ENCODE measurements around the gene LGALS9B.
"Not testable (repeated sequence)": the region's sequence is repeated elsewhere in the genome, so short reads cannot be mapped to it uniquely, and the experiment has no call there.

Gene LGALS9B

DNA sequence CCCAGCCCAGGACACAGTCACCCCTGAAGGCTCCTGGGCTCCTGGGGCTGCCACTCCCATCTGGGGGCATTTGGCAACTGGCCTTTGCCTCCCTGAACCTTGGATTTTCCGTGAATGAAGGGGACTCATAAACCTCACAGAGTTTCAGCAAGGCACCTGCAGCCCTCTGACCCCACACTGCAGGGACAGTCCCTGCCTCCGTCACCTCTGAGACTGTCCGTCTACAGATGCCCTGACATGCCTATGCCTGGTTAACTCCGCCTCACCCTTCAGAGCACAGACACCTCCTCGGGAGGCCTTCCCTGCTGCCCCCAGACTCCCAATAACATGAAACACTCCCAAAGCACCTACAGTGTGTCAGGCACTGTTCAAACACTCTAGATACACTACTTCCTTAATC is 786 bp downstream of the LGALS9B start:
- not testable (repeated sequence) for DNase-seq

GRCh38 chr17:20465535-20465934 is 1.8 kb downstream of the LGALS9B start:
- not testable (repeated sequence) for DNase-seq

DNA sequence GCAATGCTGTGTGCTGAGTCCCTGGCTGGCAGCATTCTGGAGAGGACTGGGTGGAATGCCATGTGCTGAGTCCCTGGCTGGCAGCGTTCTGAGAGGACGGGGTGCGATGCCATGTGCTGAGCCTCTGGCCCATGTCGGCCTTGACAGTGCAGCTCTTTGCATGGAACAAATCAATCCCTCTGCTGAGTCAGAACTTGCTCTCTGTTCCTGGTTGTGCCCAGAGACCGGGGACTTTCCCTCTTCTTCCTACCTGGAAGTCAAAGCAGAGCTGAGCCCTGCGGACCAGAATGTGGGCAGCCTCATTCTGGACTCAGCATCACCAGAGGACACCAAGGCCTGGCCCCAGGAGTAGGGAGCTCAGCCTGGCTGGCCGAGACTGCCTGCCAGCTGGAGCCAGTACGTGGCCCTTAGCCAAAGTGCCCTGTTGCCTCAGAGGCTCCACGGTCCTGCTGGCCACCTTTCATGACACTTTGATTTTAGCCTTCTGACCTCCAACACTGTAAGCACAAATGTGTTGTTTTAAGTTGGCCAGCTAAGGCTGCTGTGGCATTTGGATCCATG is 2.4 kb downstream of the LGALS9B start:
- DNase-seq = not testable (repeated sequence)

DNA sequence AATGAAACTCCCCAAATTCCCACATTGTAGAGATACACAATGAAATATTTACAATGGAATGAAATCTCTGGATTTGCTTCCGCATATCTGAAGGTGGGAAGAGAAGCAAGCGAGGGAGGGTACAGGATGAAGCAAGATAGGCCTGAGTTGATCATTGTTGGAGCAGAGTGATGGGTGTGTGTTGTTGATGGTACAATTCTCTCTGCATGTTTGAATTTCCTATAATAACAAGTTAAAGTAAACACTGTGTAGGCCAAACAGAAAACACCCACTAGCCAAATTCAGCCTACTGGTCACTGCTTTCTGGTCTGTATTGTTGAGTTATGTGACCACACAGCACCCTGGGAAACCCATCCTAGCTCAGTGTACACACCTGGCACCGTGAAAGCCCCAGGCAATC is 5.2 kb downstream of the LGALS9B start:
- DNase-seq = not testable (repeated sequence)

GRCh38 chr17:20457848-20458381 is 9.4 kb downstream of the LGALS9B start:
- not testable (repeated sequence) for DNase-seq

DNA sequence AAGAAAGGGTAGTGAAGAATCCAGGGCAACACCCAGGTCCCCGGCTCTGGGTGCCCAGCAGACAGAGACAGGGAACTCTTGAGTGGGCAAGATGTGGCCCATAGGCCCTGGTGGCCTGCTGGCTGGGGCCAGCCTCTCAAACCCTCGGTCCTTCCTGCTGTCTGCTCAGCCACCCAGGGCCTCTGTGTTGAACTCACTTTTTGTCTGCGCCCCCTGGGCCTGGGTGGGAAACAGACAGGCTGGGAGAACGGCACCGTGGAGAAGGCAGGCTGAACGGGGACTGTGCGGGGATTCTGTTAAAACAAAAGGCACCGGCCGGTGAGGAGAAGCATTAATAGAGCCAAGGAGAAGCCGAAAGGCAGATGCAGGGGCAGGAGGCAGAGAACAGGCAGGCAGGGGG is 12.2 kb downstream of the LGALS9B start:
- DNase-seq = not testable (repeated sequence)

- DNase-seq = not testable (repeated sequence)
Observed at GRCh38 chr17:20453820-20454434, 13.4 kb downstream of the LGALS9B start.

DNA sequence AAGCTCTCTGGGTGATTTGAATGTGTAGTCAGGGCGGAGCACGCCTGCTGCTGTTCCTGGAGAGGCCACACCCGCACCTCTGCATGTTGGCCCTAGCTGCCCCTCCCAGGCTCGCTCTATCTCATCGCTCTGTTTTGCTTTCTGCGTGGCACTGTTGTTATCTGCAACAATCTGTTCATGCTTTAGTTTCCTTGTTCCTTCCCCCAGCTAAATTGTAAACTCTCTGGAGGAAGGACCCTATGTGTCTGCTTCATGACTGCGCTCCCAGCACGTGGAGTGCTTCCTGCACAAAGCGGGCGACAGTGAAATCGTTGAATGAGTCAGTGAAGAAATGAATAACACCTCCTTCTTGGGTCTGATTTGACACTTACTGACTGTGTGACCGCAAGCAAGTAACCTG is 16.5 kb downstream of the LGALS9B start:
- not testable (repeated sequence) for DNase-seq

DNA sequence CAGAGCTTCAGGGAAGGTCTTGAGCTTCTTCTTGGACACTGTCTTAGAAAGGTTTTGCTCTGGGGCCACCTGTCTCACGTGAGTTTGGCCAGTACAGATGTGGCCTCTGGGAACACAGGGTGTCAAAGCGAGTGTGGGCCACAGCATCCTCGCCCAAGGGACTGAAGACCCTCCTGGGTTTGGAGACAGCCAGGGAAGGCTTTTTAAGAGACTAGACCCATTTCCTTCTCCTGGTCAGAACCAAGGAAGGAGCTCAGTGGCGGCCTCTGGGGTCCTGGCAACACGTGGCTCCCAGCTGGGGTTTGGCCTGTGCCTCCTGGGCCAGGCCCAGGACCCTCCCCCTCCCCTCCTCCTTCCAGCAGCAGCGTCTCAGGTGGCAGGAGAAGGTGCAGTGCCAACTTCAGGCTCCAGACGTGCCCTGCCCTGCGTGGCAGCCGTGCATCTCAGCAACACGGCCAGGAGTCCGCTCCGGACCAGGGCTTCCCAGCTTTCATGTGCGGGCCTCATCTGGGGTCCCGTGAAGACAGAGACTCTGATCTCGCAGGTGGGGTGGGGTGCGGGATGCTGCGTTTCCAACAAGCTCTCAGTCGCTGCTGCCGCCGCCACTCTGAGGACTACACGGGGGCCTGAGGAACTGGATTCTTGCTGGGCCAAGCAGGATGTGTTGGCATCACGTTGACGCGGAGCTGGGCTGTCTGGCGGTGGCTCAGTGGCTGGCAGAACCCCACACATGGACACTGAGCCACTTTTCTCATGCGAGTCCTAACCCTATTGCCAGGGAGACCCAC is 19.6 kb downstream of the LGALS9B start:
- not testable (repeated sequence) for DNase-seq

DNA sequence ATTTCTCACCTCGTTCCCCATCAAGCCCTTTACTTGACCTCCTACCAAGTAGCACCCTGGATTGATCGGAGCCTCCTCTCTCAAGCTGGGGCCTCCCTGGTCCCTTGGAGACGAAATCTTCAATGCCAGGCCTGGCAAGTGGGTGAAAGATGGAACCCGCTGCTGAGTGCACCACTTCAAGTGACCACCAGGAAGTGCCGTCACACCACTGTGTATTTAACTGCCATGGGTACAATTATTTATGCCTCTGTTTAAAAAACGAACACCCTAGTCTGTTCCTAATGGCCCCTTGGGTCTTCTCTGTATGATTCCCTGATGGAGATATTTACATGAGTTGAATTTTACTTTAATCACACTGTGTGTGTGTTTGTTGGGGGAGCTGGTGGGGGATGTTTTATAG is 20.4 kb downstream of the LGALS9B start:
- DNase-seq = not testable (repeated sequence)

- DNase-seq = not testable (repeated sequence)
Observed at GRCh38 chr17:20444581-20445236, 22.6 kb downstream of the LGALS9B start.

GRCh38 chr17:20444173-20444572 is 23.2 kb downstream of the LGALS9B start:
- DNase-seq = not testable (repeated sequence)

- not testable (repeated sequence) for DNase-seq
Observed at GRCh38 chr17:20443632-20444031, 23.7 kb downstream of the LGALS9B start.

- DNase-seq = not testable (repeated sequence)
Observed at GRCh38 chr17:20440665-20441064, 26.7 kb downstream of the LGALS9B start.

DNA sequence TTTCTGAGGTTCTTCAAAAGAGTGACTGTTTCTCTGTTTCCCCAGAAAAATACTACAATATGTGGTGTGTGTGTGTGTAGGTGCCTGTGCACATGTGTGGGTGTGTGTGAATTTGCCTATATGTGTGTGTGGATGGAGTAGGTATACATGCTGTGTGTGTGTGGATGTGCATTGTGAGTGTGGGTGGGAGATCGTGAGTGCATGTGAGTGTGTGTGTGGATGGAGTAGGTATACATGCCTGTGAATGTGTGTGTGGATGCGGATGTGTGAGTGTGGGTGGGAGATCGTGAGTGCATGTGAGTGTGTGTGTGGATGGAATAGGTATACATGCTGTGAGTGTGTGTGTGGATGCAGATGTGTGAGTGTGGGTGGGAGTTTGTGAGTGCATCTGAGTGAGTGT is 32.2 kb downstream of the LGALS9B start:
- DNase-seq = not testable (repeated sequence)

- not testable (repeated sequence) for DNase-seq
Observed at GRCh38 chr17:20433382-20433781, 34.0 kb downstream of the LGALS9B start.

DNA sequence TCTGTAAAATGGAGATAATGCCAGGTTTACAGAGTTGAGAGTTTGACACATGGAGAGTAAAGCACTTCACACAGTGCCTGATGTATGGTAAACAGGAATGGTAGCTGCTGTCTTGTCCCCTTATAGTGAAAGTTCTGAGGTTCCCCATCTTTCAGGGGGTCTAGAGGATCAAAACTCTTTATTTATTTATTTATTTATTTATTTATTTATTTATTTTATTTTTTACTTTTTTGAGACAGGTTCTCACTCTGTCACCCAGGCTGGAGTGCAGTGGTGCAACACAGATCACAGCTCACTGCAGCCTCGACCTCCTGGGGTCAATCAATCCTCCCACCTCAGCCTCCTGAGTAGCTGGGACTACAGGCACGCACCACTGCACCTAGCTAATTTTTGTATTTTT is 40.1 kb downstream of the LGALS9B start:
- not testable (repeated sequence) for DNase-seq

GRCh38 chr17:20422826-20423225 is 44.5 kb downstream of the LGALS9B start:
- not testable (repeated sequence) for DNase-seq

DNA sequence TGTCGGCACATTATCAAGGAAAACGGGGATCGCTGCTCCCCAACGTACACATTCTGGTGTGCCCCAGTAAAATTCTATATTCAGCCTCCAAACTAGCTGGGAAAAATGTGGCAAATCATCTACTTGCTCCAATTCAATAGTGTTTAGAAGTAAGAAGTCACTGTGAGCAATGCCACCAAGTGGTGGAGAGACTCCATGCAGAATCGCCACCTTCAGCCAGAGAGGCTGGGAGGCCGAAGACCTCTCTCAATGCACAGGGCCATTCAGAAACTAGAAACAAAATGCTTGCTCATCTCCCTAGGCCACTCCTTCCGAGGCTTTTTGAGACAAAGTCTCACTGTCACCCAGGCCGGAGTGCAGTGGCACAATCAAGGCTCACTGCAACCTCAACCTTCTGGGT is 48.5 kb downstream of the LGALS9B start:
- not testable (repeated sequence) for DNase-seq

GRCh38 chr17:20417492-20418080 is 49.8 kb downstream of the LGALS9B start:
- not testable (repeated sequence) for DNase-seq

DNA sequence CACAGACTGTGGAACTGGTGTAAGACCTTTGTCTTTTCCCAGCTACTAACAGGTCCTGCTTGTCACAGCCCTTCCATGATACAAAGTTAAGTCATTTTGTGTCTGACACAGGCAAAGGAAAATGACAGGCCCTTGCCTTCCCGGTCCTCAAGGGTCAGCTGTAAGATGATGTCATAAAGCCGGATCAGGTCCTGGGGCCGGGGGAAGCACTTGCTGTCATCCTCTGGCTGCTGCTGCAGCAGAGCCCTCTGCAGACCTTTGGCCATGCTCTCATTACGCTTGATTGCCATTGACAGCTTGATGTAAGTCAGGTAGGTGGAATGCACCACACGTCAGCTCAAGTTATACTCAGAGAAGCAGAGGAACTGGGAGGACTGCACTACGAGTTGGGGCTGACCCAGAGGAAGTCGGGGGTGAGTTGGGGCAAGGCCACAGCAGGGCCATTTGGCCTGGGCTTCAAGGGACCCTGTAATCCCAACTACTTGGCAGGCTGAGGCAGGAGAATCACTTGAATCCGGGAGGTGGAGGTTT is 50.9 kb downstream of the LGALS9B start:
- DNase-seq = not testable (repeated sequence)

- DNase-seq = not testable (repeated sequence)
Observed at GRCh38 chr17:20415479-20415878, 51.9 kb downstream of the LGALS9B start.

All from activated gamma-delta T cell treated with Interleukin-2 at 50 U/mL for 16 hours (primary cell).